DND-41 (cell line): ENCODE results near the gene PGAM2.

Source experiments
- CTCF ChIP-seq: IDR thresholded peaks from 2 replicates; pipeline ENCODE4 v1.5.1; 2012; ENCODE audit warnings: borderline replicate concordance, low read length, moderate library complexity, mild to moderate bottlenecking; ENCODE audit not compliant: poor library complexity, severe bottlenecking; ENCODE audit errors: extremely low read depth
- EZH2 ChIP-seq: IDR thresholded peaks from 3 replicates; pipeline ENCODE4 v1.6.1; 2012; ENCODE audit warnings: borderline replicate concordance, low read depth, mild to moderate bottlenecking, moderate library complexity, low read length, inconsistent platforms; ENCODE audit not compliant: severe bottlenecking

GRCh38 chr7:44048031-44048795 is 17.2 kb downstream of the PGAM2 start:
- TF ChIP-seq CTCF (no peak), EZH2 (no peak)
